Panc1 (cell line): ENCODE data around the gene ERO1B. TPM values are rescaled to one million over a fixed set of nuclear protein-coding genes. Genes with fewer than 3 reads are reported as not detected.

Experiments used
- ATAC-seq: fragments of 200-7000 bp; cut with Tn5 transposase; 2 replicates; pipeline ENCODE4 v1.9.1; 2020; ENCODE audit warnings: mild to moderate bottlenecking, moderate library complexity
- BruUV-seq: library from RNA; stranded (reverse); fragments of 400-500 nt; replicated peaks from 2 replicates; lab custom pipeline; 2021; lab: Mats Ljungman, UMichigan
- CTCF ChIA-PET: fragments of 300-600 bp; sonication (Branson Sonifier 250); formaldehyde crosslinking; loops from one replicate; lab custom pipeline; 2022; ENCODE audit warnings: antibody characterized with exemption; lab: Charles Lee
- POLR2A ChIA-PET: fragments of 300-600 bp; sonication (Branson Sonifier 250); formaldehyde crosslinking; loops from one replicate; lab custom pipeline; 2022; ENCODE audit warnings: antibody characterized with exemption; lab: Charles Lee
- DNase-seq: peaks from one replicate; pipeline ENCODE4 v3.0.0-alpha.2; 2010; ENCODE audit warnings: low read depth, low spot score
- H3K27ac ChIP-seq: 2 replicates; pipeline ENCODE4 v1.5.1; 2011; ENCODE audit warnings: mild to moderate bottlenecking, low read length, inconsistent platforms
- H3K27me3 ChIP-seq: fragments of 200-500 bp; sonication (Bioruptor generic); 2 replicates; pipeline ENCODE4 v1.6.0; 2014; ENCODE audit warnings: low read length, inconsistent platforms; ENCODE audit not compliant: control insufficient read depth, insufficient read depth
- H3K36me3 ChIP-seq: fragments of 200-500 bp; sonication (Bioruptor generic); 2 replicates; pipeline ENCODE4 v1.5.1; 2014; ENCODE audit warnings: inconsistent platforms, mild to moderate bottlenecking, low read length, moderate library complexity; ENCODE audit not compliant: control insufficient read depth, insufficient read depth
- H3K4me1 ChIP-seq: 2 replicates; pipeline ENCODE4 v1.5.1; 2011; ENCODE audit warnings: inconsistent platforms, mild to moderate bottlenecking, low read length, moderate library complexity; ENCODE audit not compliant: control insufficient read depth, insufficient read depth
- H3K4me3 ChIP-seq, 2 experiments: 2 replicates each; pipeline ENCODE4 v1.5.1; 2011 to 2012; ENCODE audit warnings: low read depth in 2 of 2, low read length in 2 of 2, mild to moderate bottlenecking in 2 of 2, inconsistent platforms in 1 of 2, moderate library complexity in 1 of 2
- H3K9me3 ChIP-seq: fragments of 200-500 bp; sonication (Bioruptor generic); 2 replicates; pipeline ENCODE4 v1.5.1; 2014; ENCODE audit warnings: low read depth, mild to moderate bottlenecking, inconsistent platforms, low read length, moderate library complexity; ENCODE audit not compliant: control insufficient read depth, insufficient read depth
- POLR2AphosphoS5 ChIP-seq: IDR thresholded peaks from 2 replicates; pipeline ENCODE4 v1.6.1; 2012; ENCODE audit warnings: mild to moderate bottlenecking, low read depth, low read length, moderate library complexity
- SIN3A ChIP-seq: IDR thresholded peaks from 2 replicates; pipeline ENCODE4 v1.6.1; 2012; ENCODE audit warnings: low read depth, mild to moderate bottlenecking, low read length, moderate library complexity, borderline replicate concordance; ENCODE audit not compliant: insufficient read depth
- TCF7L2 ChIP-seq: IDR thresholded peaks from 2 replicates; pipeline ENCODE4 v1.6.1; 2011; ENCODE audit warnings: mild to moderate bottlenecking, low read depth, low read length, inconsistent platforms
- in situ Hi-C: cut with HindIII; loops from 2 replicates; pipeline ENCODE4 v1.10.0; 2016; ENCODE audit warnings: low sequenced_read_pairs, low pct_unique_long_range_greater_than_20kb
- intact Hi-C: fragments of 100-400 bp; cut with micrococcal nuclease; formaldehyde crosslinking; loops from one replicate; pipeline ENCODE4 v1.10.0; 2022; ENCODE audit not compliant: unreplicated experiment
- total RNA-seq: library from RNA; stranded (reverse); gene quantifications from one replicate; pipeline ENCODE4 v1.2.1, GENCODE V29; 2021; ENCODE audit not compliant: unreplicated experiment
- TF ChIP-seq, protein P1 (sequence below): fragments of 450-650 bp; IDR thresholded peaks from 2 replicates; pipeline ENCODE4 v1.5.1; 2017; ENCODE audit warnings: mild to moderate bottlenecking
- TF ChIP-seq, protein P2 (sequence below), 2 experiments: IDR thresholded peaks; 2 replicates each; pipeline ENCODE4 v1.6.1; 2011 to 2012; ENCODE audit warnings: low read depth in 2 of 2, control low read depth in 1 of 2, low read length in 1 of 2, mild to moderate bottlenecking in 1 of 2, moderate library complexity in 1 of 2; ENCODE audit not compliant: insufficient read depth in 1 of 2

Gene ERO1B
- total RNA-seq, 1 experiment from 2014 or later = 19.9 TPM

DNA sequence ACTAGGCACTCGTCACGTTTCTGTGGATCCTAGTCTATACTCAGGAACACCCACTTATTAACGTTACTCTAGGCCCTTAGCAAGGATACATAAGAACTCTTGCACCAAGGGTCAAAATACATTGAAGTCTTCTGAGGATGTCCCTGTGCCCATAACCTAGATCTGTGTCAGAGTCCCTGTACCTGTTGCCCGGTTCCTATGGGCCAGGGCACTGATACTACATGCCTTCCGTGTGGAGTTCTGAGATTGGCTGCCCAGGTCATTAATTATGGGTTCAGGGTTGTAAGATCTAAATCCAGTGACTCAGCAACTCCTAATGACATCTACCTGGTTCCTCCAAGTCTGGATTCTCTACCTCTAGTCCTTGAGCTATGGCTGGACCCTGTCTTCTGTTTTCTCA, 69.9 kb downstream of the ERO1B start:
- BruUV-seq = no TSS peak
- POLR2A ChIA-PET = no interaction called here
- Histone ChIP-seq H3K4me1 (peaks cover under 1% of the 10 kb centered on the region), H3K27ac (no peak overlapping the region), H3K27me3 (no peaks in the 10 kb centered on the region), H3K9me3 (no peaks in the 10 kb centered on the region), H3K4me3 (no peak overlapping the region), H3K36me3 (peaks cover 3% of the 10 kb centered on the region; the same call in 1 of the 2 replicates)
- no peak for DNase-seq
- no peak for TF ChIP-seq SIN3A
- TF ChIP-seq, protein P1, sequence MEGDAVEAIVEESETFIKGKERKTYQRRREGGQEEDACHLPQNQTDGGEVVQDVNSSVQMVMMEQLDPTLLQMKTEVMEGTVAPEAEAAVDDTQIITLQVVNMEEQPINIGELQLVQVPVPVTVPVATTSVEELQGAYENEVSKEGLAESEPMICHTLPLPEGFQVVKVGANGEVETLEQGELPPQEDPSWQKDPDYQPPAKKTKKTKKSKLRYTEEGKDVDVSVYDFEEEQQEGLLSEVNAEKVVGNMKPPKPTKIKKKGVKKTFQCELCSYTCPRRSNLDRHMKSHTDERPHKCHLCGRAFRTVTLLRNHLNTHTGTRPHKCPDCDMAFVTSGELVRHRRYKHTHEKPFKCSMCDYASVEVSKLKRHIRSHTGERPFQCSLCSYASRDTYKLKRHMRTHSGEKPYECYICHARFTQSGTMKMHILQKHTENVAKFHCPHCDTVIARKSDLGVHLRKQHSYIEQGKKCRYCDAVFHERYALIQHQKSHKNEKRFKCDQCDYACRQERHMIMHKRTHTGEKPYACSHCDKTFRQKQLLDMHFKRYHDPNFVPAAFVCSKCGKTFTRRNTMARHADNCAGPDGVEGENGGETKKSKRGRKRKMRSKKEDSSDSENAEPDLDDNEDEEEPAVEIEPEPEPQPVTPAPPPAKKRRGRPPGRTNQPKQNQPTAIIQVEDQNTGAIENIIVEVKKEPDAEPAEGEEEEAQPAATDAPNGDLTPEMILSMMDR = no peak
- no peak for TF ChIP-seq TCF7L2
- TF ChIP-seq, protein P2, sequence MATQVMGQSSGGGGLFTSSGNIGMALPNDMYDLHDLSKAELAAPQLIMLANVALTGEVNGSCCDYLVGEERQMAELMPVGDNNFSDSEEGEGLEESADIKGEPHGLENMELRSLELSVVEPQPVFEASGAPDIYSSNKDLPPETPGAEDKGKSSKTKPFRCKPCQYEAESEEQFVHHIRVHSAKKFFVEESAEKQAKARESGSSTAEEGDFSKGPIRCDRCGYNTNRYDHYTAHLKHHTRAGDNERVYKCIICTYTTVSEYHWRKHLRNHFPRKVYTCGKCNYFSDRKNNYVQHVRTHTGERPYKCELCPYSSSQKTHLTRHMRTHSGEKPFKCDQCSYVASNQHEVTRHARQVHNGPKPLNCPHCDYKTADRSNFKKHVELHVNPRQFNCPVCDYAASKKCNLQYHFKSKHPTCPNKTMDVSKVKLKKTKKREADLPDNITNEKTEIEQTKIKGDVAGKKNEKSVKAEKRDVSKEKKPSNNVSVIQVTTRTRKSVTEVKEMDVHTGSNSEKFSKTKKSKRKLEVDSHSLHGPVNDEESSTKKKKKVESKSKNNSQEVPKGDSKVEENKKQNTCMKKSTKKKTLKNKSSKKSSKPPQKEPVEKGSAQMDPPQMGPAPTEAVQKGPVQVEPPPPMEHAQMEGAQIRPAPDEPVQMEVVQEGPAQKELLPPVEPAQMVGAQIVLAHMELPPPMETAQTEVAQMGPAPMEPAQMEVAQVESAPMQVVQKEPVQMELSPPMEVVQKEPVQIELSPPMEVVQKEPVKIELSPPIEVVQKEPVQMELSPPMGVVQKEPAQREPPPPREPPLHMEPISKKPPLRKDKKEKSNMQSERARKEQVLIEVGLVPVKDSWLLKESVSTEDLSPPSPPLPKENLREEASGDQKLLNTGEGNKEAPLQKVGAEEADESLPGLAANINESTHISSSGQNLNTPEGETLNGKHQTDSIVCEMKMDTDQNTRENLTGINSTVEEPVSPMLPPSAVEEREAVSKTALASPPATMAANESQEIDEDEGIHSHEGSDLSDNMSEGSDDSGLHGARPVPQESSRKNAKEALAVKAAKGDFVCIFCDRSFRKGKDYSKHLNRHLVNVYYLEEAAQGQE (IDR thresholded peaks at IDR 0.05; ENCODE audit: insufficient read depth in 1 of 2, low read depth in 2 of 2, low read length in 1 of 2) = no peak
- TF ChIP-seq POLR2AphosphoS5 = no peak
- intact Hi-C loops (no loop called here), in situ Hi-C loops (no loop called here)
- CTCF ChIA-PET = no interaction called here
- no peak for ATAC-seq

DNA sequence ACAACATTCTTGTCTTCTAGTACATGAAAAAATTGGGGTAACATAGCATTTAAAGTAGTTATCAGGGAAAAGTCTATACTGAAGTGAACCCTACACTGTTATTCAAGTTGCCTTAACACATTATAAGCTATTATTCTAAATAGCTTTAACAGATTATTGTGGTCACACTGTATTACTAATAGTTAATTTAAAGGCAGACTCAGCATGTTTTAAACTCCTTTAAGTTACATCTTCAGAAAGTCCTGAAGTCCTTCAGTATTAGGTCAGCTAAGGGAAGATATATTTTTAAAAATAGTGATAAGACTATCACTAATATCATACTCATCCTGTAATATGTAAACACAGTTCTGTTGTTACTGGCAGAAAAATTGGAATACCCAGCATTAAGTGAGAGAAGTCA, 72.0 kb downstream of the ERO1B start:
- POLR2A ChIA-PET = no interaction called here
- H3K4me1 ChIP-seq = peaks cover 6% of the 10 kb centered on the region
- no peak overlapping the region for H3K27ac ChIP-seq
- H3K9me3 ChIP-seq = no peaks in the 10 kb centered on the region
- H3K36me3 ChIP-seq = no peaks in the 10 kb centered on the region
- intact Hi-C loops (no loop called here), in situ Hi-C loops (no loop called here)
- H3K27me3 ChIP-seq = no peaks in the 10 kb centered on the region
- no TSS peak for BruUV-seq
- no peak overlapping the region for H3K4me3 ChIP-seq
- DNase-seq (no peak), ATAC-seq (no peak)
- no peak for TF ChIP-seq SIN3A
- CTCF ChIA-PET = no interaction called here

DNA sequence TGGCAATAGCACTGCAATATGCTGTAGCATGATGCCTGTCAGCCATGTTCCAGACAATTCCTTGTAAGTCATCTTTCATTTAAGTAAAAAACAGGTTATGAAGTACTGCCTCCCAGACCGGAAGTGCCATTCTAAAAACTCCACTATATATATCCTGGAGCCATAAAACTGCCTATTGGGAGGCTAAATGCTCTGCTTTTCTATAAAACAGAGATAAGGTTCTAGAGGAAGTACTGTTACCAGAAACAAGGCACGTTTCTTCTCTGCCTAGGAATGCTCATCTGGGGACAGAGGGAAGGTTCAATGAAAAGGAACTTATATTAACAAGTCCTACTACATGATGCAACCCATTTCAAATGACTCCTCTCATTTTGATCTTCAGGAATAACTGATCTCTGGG, 72.6 kb downstream of the ERO1B start:
- no peak for TF ChIP-seq SIN3A
- TF ChIP-seq, protein P1 = no peak
- TF ChIP-seq, protein P2 (IDR thresholded peaks at IDR 0.05; ENCODE audit: insufficient read depth in 1 of 2, low read depth in 2 of 2, low read length in 1 of 2) = no peak
- TF ChIP-seq TCF7L2 = no peak
- TF ChIP-seq POLR2AphosphoS5 = no peak
- Histone ChIP-seq H3K4me1 (peaks cover 6% of the 10 kb centered on the region), H3K27ac (no peak overlapping the region), H3K4me3 (no peak overlapping the region), H3K36me3 (no peaks in the 10 kb centered on the region), H3K27me3 (no peaks in the 10 kb centered on the region), H3K9me3 (no peaks in the 10 kb centered on the region)
- DNase-seq (no peak), ATAC-seq (no peak)
- ChIA-PET CTCF (no interaction called here), POLR2A (no interaction called here)
- no TSS peak for BruUV-seq
- intact Hi-C loops (no loop called here), in situ Hi-C loops (no loop called here)
